Measurements from ENCODE around the gene NINL.
"Not testable (repeated sequence)": the region's sequence is repeated elsewhere in the genome, so short reads cannot be mapped to it uniquely, and the experiment has no call there.

The NINL gene

GRCh38 chr20:25484224-25484846 lies 101.0 kb downstream of the NINL start:
- no peak for DNase-seq (ENCODE audit: low read depth, low spot score)

GRCh38 chr20:25483431-25484132 lies 101.7 kb downstream of the NINL start:
- DNase-seq (ENCODE audit: low read depth, low spot score): no peak

DNA sequence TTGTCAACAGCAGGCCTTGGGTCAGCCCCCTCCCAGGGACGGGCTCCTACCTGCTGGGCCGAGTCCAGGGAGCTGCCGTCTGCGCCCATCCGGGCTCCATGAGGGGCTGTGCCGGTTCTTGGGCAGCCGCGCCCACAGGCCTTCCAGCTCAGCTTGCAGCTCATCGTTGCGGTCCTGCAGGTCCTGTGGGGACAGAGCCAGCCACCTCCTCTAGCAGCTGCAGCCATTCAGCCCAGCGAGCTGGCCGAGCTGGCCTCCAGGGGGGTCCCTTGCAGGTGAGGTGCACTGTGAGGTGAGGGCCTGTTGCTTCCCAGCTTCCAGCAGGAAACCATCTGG lies 103.4 kb downstream of the NINL start:
- no peak for DNase-seq (ENCODE audit: low read depth, low spot score)

GRCh38 chr20:25481235-25481917 lies 104.0 kb downstream of the NINL start:
- DNase-seq (ENCODE audit: low read depth, low spot score): no peak

- DNase-seq (ENCODE audit: low read depth, low spot score): no peak
These were observed 104.5 kb downstream of the NINL start for GRCh38 chr20:25480797-25481196.

GRCh38 chr20:25480156-25480555 lies 105.2 kb downstream of the NINL start:
- no peak for DNase-seq (ENCODE audit: low read depth, low spot score)

- DNase-seq (ENCODE audit: low read depth, low spot score): no peak
These were observed 105.7 kb downstream of the NINL start for GRCh38 chr20:25479638-25480037.

GRCh38 chr20:25478889-25479568 lies 106.3 kb downstream of the NINL start:
- DNase-seq (ENCODE audit: low read depth, low spot score): no peak

DNA sequence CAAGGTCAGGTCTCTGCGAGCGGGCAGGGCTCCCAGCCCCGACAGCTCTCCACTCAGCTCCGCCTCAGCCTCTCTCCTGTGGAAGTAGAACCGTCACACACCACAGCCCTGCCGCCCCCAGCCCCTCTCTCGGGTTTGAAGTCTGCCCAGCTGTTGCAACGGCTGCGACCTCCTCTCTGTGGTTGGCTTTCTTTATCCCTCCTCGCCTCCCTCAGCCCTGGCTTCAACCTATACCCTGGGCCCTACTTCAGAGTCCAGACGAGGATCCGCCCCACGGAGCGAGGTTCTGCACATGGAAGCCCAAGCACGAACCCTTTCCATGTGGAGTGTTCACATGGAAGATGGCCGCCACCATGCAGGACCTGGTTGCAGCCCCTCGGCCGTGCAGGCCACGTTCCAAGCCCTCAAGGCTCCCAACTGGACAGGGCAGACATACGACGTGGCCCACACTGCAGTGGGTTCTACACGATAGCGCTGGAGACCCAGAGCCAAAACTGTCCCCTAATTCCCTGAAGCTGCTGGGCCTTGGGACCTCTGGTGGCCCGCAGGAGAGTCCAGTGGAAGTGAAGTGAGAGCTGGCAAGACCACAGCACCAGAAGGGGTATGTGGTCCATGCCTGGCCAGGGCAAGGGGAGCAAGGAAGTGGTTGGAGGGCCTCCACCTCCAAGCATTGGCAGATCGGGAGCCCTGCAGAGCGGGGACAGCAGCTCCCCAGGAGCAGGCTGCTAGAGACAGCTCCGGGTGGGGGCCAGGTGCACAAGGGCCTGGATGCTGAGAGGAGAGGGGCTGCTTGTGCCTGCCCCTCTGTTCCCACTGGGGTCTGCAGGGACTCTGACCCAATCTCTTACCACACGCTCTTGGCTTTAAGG lies 108.1 kb downstream of the NINL start:
- no peak for DNase-seq (ENCODE audit: low read depth, low spot score)

- DNase-seq (ENCODE audit: low read depth, low spot score): no peak
These were observed 109.0 kb downstream of the NINL start for GRCh38 chr20:25476106-25477013.

DNA sequence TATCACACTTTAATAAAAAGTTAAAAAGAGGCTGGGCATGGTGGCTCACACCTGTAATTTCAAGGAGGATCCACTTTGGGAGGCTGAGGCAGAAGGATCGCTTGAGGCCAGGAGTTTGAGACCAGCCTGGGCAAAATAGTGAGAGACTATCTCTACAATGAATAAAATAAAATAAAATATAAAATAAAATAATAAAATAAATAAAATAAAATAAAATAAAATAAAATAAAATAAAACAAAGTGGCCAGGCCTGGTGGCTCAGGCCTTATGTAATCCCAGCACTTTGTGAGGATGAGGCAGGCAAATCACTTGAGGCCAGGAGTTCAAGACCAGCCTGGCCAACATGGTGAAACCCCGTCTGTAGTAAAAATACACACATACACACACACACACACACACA lies 112.0 kb downstream of the NINL start:
- DNase-seq (ENCODE audit: low read depth, low spot score): not testable (repeated sequence)

GRCh38 chr20:25471020-25471419 lies 114.3 kb downstream of the NINL start:
- DNase-seq (ENCODE audit: low read depth, low spot score): no peak

GRCh38 chr20:25470045-25470444 lies 115.3 kb downstream of the NINL start:
- DNase-seq (ENCODE audit: low read depth, low spot score): no peak

- no peak for DNase-seq (ENCODE audit: low read depth, low spot score)
These were observed 115.8 kb downstream of the NINL start for GRCh38 chr20:25469558-25469957.

DNA sequence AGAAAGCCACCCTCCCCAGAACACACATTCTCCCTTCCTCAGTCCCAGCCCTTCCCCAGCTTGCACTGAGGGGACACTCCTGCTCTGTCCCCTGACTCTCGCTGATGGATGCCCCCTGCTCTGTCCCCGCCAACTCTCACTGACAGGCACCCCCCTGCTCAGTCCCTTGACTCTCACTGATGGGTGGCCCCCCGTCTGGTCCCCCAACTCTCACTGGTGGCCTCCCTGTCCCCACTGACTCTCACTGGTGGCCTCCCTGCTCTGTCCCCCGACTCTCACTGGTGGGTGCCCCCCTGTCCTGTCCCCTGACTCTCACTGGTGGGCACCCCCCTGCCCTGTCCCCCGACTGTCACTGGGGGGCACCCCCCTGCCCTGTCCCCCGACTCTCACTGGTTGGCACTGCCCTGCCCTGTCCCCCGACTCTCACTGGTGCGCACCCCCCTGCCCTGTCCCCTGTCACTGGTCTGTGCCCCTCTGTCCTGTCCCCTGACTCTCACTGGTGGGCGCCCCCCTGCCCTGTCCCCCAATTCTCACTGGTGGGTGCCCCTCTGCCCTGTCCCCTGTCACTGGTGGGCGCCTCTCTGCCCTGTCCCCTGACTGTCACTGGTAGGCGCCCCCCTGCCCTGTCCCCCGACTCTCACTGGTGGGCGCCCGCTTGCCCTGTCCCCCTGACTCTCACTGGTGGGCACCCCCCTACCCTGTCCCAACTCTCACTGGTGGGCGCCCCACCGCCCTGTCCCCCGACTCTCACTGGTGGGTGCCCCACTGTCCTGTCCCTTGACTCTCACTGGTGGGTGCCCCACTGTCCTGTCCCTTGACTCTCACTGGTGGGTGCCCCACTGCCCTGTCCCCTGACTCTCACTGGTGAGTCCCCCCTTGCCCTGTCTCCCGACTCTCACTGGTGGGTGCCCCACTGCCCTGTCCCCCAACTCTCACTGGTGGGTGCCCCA lies 116.9 kb downstream of the NINL start:
- no peak for DNase-seq (ENCODE audit: low read depth, low spot score)

DNA sequence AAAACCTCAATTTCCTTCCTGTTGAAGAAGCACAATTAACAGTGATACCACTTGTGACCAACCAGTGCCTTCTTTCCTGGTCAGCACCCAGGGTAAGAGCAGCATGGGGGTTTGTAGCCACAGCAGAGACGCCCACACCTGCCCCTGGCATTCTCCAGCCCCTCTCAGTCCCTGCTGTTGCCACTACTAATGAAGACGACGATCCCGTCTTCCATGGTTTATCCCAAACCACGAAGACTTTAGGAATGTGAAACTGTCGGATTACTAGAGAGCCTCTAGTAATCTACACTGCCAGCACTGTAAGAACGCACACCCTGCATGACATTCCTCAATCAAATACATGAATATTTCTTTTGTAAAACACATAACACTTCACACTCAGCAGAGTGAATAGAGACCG lies 117.9 kb downstream of the NINL start:
- DNase-seq (ENCODE audit: low read depth, low spot score): no peak

DNA sequence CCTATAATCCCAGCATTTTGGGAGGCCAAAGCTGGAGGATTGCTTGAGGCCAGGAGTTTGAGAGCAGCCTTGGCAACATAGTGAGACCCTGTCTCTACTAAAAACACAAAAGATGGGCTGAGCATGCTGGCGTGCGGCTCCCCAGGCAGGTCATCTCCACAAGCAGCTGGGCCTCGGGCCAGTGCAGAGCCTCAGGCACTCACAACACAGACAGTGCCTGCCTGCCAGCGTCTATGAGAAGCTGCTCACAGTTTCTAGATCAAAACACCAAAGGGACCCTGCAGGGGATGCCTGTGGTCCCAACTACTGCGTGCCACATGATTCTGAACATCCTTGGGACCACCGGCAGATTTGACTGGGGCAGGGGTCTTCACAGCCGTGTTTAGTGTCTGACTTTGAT lies 118.5 kb downstream of the NINL start:
- DNase-seq (ENCODE audit: low read depth, low spot score): no peak

DNA sequence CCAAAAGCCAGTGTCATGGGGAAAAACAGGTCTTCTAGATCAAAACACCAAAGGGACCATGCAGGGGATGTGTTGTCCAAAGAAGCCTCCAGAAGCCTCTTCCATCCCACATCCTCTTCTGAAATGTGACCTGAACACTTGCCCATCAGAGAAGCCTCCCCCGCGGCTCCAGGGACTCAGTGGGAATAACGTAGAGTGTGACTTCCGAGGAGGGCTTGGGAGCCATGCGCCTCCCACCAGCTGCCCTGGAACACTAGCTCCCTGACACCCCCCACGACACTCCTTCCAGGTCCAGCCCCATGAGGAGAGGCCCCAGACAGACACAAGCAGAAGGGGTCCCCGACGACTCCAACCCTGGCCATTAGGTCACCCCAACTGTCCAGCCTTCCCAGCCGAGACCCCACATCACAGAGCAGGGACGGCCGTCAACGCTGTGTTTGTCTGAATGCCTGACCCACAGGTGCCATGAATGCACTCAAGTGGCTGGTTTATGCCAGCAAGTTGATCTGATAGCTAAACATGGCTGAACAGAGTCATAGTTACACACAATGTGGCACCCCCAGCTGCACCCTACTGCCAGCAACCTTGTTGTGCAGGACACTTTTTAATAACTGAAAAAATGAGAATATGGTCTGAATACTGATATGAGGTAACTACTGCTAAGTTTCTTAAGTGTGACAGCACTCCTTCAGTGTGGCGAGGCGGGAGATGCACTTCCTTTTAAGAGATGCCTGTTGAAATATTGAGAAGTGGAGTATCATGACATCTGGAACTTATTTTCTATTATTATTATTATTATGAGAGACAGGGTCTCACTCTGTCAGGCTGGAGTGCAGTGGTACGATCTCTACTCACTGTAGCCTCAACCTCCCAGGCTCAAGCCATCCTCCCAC lies 119.8 kb downstream of the NINL start:
- no peak for DNase-seq (ENCODE audit: low read depth, low spot score)
